ENCODE data around the gene PLPP3.

DNA sequence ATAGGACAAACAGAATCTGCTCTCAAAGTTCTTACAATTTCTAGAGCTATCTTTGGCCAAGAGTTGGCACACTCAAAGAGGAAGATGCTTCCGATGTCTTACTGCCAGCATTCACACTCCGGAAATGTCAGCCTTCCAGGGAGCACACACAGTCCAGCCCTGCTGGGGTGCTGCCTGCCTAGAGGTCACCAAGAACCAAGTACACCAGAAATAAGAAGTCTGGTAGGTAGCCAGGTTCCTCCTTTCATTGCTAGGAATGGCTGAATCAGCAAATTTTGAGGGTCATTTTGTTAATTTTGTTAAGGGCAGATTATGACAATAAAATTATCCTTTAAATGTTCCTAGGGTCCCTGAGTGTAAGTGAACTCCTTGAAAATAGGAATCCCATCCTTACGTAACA is 77.5 kb downstream of the PLPP3 start:
- TF ChIP-seq ZNF274 (IDR thresholded peaks at IDR 0.05; ENCODE audit: low read depth, low read length): no peak
- TF ChIP-seq YY1 (IDR thresholded peaks at IDR 0.05; ENCODE audit: insufficient read depth, insufficient read length): no peak
- no peak for TF ChIP-seq SUZ12 (IDR thresholded peaks at IDR 0.05; ENCODE audit: extremely low read depth, insufficient read depth, insufficient read length)

All from NT2/D1 (cell line).